AG04449 (cell line): ENCODE measurements around the gene CCL20.
"Not testable (repeated sequence)": the region's sequence is repeated elsewhere in the genome, so short reads cannot be mapped to it uniquely, and the experiment has no call there.

Source experiments
- CTCF ChIA-PET: fragments of 350-600 bp; formaldehyde crosslinking; extraction: SDS; loops from one replicate; lab custom pipeline; 2021; ENCODE audit warnings: antibody characterized with exemption; lab: Yijun Ruan, JAX
- POLR2A ChIA-PET: fragments of 400-600, 350-600 bp; formaldehyde crosslinking; extraction: SDS; loops from one replicate; lab custom pipeline; 2020; ENCODE audit warnings: antibody characterized with exemption, inconsistent platforms; lab: Yijun Ruan, JAX
- DNase-seq: peaks from one replicate; pipeline ENCODE4 v3.0.0-alpha.2; 2010; ENCODE audit warnings: low read depth, low spot score
- H3K4me3 ChIP-seq: 2 replicates; pipeline ENCODE4 v1.5.1; 2011; ENCODE audit warnings: low read depth, mild to moderate bottlenecking, control low read depth, low read length
- TF ChIP-seq, protein P1 (sequence below): IDR thresholded peaks from one replicate; pipeline ENCODE4 v1.5.1; 2011; ENCODE audit warnings: mild to moderate bottlenecking, moderate library complexity, low read length, control low read depth, inconsistent platforms; ENCODE audit not compliant: insufficient read depth; ENCODE audit errors: missing control alignments

Gene CCL20

DNA sequence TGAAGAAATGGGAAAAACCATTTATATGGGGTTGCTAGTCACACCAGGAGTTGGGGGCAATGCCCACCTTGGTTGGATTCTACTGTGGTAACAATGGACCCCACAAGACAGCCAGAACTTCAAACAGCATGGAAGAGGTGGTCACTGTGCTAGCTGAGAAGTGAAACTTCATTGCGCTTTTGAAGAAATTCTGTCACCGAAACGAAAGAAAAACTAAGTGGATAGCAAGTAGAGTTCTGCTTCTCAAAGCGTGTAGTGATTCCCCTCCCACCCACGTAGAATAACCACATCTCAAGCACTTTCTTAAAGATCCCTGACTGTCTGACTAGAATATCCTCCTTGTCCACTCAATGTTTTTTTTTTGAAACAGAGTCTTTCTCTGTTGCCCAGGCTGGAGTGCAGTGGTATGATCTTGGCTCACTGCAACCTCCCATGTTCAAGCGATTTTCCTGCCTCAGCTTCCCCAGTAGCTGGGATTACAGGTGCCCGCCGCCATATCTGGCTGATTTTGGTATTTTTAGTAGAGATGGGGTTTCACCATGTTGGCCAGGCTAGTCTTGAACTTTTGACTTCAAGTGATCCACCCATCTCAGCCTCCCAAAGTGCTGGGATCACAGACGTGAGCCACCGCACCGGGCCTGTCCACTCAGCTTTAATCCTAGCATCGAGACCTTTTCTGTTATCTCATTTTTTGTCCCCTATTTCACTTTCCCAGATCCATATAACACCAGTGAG, 30.1 kb upstream of the CCL20 start:
- ChIA-PET POLR2A (no interaction called here), CTCF (interaction anchor here (1.0 to 1.4 kb wide), 2 partner anchors 17 to 18 kb away, joined by 6 to 7 read pairs; no protein-coding TSS in a partner anchor)
- DNase-seq, result no peak
- no peak overlapping the region for H3K4me3 ChIP-seq
- TF ChIP-seq, protein P1, sequence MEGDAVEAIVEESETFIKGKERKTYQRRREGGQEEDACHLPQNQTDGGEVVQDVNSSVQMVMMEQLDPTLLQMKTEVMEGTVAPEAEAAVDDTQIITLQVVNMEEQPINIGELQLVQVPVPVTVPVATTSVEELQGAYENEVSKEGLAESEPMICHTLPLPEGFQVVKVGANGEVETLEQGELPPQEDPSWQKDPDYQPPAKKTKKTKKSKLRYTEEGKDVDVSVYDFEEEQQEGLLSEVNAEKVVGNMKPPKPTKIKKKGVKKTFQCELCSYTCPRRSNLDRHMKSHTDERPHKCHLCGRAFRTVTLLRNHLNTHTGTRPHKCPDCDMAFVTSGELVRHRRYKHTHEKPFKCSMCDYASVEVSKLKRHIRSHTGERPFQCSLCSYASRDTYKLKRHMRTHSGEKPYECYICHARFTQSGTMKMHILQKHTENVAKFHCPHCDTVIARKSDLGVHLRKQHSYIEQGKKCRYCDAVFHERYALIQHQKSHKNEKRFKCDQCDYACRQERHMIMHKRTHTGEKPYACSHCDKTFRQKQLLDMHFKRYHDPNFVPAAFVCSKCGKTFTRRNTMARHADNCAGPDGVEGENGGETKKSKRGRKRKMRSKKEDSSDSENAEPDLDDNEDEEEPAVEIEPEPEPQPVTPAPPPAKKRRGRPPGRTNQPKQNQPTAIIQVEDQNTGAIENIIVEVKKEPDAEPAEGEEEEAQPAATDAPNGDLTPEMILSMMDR, result no peak

DNA sequence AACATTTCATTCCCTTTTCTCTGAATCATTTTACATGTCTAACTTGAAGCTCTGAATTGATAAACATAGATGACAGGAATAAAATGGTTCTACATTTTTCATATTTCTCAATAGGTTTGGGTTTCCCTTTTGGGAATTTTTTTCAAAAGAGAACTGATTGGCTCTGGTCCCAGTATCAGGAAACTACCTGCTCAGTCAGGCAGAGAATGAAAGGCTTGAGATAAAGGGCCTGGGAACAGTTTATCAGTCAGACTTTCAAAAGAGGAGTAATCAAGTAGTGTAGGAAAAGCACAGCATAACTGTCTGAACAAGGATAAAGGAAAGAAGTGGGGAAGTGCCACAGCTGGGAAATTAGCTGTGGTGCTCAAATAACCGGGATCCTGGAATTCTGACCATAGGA, 28.3 kb upstream of the CCL20 start:
- DNase-seq, result no peak
- POLR2A ChIA-PET, result no interaction called here
- CTCF ChIA-PET, result no interaction called here
- H3K4me3 ChIP-seq, result no peak overlapping the region
- TF ChIP-seq, protein P1, result no peak

DNA sequence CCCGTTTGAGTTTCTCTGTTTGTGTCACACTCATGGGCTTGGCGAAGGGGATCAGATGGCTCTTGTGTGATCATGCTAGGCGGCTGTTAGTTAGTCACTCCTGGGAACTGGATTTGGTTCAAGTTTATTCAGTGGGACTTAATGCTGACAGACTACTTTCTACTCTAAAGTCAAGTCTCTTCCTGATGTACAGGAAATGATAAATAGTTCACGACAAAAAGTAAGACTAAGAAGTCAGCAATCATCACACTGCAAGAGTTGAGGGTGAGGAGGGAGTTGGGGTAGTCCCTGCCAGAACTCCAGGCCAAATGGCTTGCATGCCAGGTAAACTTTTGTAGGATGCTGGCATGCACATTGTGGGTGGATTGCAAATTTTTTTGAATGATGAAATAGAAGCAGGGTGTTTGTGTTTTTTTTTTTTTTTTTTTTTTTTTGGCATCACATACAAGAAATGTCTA, 25.1 kb upstream of the CCL20 start:
- no peak overlapping the region for H3K4me3 ChIP-seq
- ChIA-PET CTCF (no interaction called here), POLR2A (no interaction called here)
- DNase-seq, result no peak
- TF ChIP-seq, protein P1, result no peak

DNA sequence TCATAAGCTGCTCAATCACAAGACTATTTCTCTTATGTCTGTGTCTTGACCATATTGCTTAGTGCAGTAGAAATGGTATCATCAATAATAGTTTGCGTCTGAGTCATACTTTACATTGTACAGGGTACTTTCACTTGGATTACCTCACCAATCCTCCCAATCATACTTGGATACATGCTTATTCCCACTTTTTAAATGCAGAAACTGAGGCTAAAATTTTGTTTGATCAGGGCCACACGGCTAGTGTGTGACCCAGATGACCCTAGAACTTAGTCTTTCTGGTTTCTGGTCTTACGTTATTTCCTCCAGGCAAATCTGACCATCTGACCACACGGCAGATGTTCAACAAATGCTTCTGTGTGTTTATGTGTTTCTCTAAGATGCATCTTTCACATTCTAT, 23.8 kb upstream of the CCL20 start:
- CTCF ChIA-PET, result no interaction called here
- no peak for DNase-seq
- TF ChIP-seq, protein P1, result no peak
- POLR2A ChIA-PET, result no interaction called here
- no peak overlapping the region for H3K4me3 ChIP-seq

DNA sequence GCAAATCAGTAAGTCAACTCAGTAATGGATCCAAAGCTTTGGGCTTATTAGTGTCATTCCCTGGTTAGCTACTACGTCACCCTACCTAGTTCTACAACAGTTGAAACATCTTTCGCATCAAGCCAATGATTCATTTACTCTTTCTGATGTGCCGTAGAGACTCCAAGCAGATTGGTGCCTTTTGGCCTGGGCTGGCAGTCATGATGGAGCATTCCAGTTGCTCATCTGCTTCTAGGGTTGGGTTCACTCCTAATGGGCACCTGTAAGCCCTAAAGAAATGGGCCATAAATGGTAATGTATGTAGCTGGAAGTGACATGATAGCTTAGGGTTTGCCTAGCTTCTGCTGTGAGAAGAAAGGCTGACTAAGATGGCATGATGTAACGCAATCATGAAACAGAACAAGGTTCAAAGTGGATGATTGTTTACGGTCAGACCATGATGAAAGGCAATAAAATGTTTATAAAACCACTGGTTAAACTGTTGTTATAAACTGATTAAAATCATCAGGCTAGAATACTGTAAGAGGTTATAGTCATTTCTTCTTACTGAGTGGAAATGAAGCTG, 20.4 kb upstream of the CCL20 start:
- no peak for DNase-seq
- CTCF ChIA-PET, result interaction anchor here (0.6 to 1.4 kb wide), 4 partner anchors 19 to 97 kb away, joined by 3 to 5 read pairs (median 3); no protein-coding TSS in a partner anchor
- TF ChIP-seq, protein P1, result no peak
- no peak overlapping the region for H3K4me3 ChIP-seq
- POLR2A ChIA-PET, result no interaction called here

DNA sequence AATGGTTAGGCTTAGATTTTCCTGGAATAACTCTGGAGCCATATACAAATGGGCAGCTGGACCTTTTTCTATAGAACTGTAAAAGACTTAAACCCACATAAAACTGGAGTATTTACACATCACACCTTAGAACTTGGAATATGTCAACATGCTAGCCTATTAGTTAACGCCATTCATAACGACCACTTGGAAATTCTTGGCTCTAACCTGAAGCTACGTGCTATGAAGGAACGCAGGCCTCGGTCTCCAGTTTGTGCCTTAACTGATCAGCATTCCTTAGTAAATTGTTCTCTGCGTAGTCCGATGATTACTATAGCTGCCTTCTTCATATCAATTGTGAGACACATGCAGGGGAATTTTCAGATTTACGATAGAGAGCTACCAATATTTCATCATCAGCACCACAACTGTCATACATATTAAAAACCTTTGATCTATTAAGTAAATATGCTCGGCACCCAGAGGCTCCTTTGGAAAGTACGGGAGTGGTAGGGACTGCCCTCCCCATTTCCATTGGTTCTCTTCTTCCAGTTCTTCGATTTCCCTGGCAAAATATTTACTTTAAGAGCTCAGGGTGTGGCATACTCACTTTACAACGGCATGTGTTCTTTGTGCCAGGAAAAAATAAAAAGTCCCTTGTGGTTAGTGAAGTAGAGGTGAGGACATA, 17.5 kb upstream of the CCL20 start:
- no peak for DNase-seq
- no peak overlapping the region for H3K4me3 ChIP-seq
- ChIA-PET POLR2A (no interaction called here), CTCF (interaction anchor here (1.2 to 1.4 kb wide), 2 partner anchors 30 to 33 kb away, joined by 3 read pairs; no protein-coding TSS in a partner anchor)
- TF ChIP-seq, protein P1, result no peak

DNA sequence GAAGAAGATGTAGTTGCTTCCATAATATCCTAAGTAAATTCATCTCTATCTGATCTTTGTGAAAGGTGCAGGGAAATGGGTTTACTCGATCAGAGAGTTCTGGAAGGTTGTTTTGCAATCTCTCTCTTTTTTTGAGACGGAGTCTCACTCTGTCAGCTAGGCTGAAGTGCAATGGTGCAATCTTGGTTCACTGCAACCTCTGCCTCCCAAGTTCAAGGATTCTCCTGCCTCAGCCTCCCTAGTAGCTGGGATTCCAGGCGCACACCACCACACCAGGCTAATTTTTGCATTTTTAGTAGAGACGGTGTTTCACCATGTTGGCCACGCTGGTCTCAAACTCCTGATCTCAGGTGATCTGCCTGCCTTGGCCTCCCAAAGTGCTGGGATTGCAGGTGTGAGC, 16.9 kb upstream of the CCL20 start:
- H3K4me3 ChIP-seq, POLR2A ChIA-PET, DNase-seq: not testable (repeated sequence)
- CTCF ChIA-PET, result interaction anchor here (1.2 kb wide), 1 partner anchor 31 kb away, joined by 3 read pairs; no protein-coding TSS in a partner anchor
